ENCODE results near the gene CYP3A7. TPM values are rescaled to one million over a fixed set of nuclear protein-coding genes. Genes with fewer than 3 reads are reported as not detected.

The CYP3A7 gene
- total RNA-seq, 1 experiment from 2014 or later: not detected

- H3K27ac Mint-ChIP-seq: no peak overlapping the region
- H2AK5ac ChIP-seq (ENCODE audit: insufficient read length, low read length): no peak overlapping the region
- no peak overlapping the region for H4K91ac ChIP-seq (ENCODE audit: insufficient read length, low read depth, low read length)
- H3K4me3 Mint-ChIP-seq: no peak overlapping the region
- H3T11ph ChIP-seq (ENCODE audit: low read length): no peak overlapping the region
- no peaks in the 10 kb centered on the region for H4K20me1 ChIP-seq (ENCODE audit: control insufficient read depth, insufficient read depth, insufficient read length)
- H3K36me3 Mint-ChIP-seq (ENCODE audit: insufficient read depth in 1 of 3, low read depth in 3 of 3): no peaks in the 10 kb centered on the region
- no peak for DNase-seq
- no peak for TF ChIP-seq CTCF (conservative IDR thresholded peaks at IDR 0.05)
- no peak overlapping the region for H4K8ac ChIP-seq (replicated peaks; ENCODE audit: insufficient read length, low read depth, low read length)
- H3K4me1 ChIP-seq (ENCODE audit: insufficient read depth, low read length): no peaks in the 10 kb centered on the region
- H3K23ac ChIP-seq (ENCODE audit: insufficient read length, low read depth, low read length): no peak overlapping the region
- no peak overlapping the region for H3K4ac ChIP-seq (ENCODE audit: low read depth, low read length)
- no peaks in the 10 kb centered on the region; a peak in 1 of 4 replicates for H3K4me1 Mint-ChIP-seq
- H3K23me2 ChIP-seq (ENCODE audit: insufficient read length, low read depth, low read length, poor library complexity, severe bottlenecking): no peaks in the 10 kb centered on the region
- H3K4me2 ChIP-seq (ENCODE audit: insufficient read depth, insufficient read length, low read length): no peak overlapping the region
- no peak overlapping the region for H3K56ac ChIP-seq (ENCODE audit: insufficient read length, low read depth, low read length)
- no peak overlapping the region for H2BK15ac ChIP-seq (ENCODE audit: low read depth, low read length)
- H3K79me2 ChIP-seq (ENCODE audit: insufficient read depth, low read length): no peaks in the 10 kb centered on the region
- H2BK120ac ChIP-seq (ENCODE audit: low read depth, low read length, poor library complexity, severe bottlenecking): no peak overlapping the region
- H3K79me1 ChIP-seq (ENCODE audit: insufficient read depth, low read depth, low read length, poor library complexity, severe bottlenecking): no peaks in the 10 kb centered on the region
- H3K27me3 ChIP-seq (ENCODE audit: insufficient read depth, low read length): no peaks in the 10 kb centered on the region
- peaks cover 0 to 1% of the 10 kb centered on the region in 2 experiments; a peak in 1 of 5 replicates for H3K9me3 Mint-ChIP-seq
- no peak overlapping the region for H2BK12ac ChIP-seq (ENCODE audit: insufficient read length, low read depth, low read length)
- no peak overlapping the region for H3K9ac ChIP-seq (ENCODE audit: extremely low read depth, insufficient read length, low read length)
- H2AFZ ChIP-seq (ENCODE audit: low read length): no peak overlapping the region
- no peak overlapping the region for H2BK5ac ChIP-seq (ENCODE audit: insufficient read length, low read length)
- H2BK20ac ChIP-seq (ENCODE audit: low read depth, low read length, poor library complexity, severe bottlenecking): no peak overlapping the region
- H3K18ac ChIP-seq (ENCODE audit: insufficient read length, low read depth, low read length): no peak overlapping the region
- no peak overlapping the region for H3K14ac ChIP-seq (ENCODE audit: insufficient read depth, low read length)
- H3K27ac ChIP-seq (ENCODE audit: insufficient read length, low read depth, low read length): no peak overlapping the region
- no CpG with 5 or more reads among the region's 2 CpGs for WGBS (ENCODE audit: extremely low coverage, insufficient read length, low lambda C conversion rate)
- H3K27me3 Mint-ChIP-seq (ENCODE audit: low read depth): peaks cover 7% of the 10 kb centered on the region
- peaks cover 11% of the 10 kb centered on the region for H3K9me3 ChIP-seq (ENCODE audit: control insufficient read depth, low read depth, low read length)
- no peak overlapping the region for H4K5ac ChIP-seq (ENCODE audit: insufficient read length, low read depth, low read length)
These were observed 25.7 kb downstream of the CYP3A7 start for GRCh38 chr7:99709260-99709659.

Data from H9 (cell line).